ENCODE results near the gene KAZN.
"Not testable (repeated sequence)": the region's sequence is repeated elsewhere in the genome, so short reads cannot be mapped to it uniquely, and the experiment has no call there.

KAZN gene

DNA sequence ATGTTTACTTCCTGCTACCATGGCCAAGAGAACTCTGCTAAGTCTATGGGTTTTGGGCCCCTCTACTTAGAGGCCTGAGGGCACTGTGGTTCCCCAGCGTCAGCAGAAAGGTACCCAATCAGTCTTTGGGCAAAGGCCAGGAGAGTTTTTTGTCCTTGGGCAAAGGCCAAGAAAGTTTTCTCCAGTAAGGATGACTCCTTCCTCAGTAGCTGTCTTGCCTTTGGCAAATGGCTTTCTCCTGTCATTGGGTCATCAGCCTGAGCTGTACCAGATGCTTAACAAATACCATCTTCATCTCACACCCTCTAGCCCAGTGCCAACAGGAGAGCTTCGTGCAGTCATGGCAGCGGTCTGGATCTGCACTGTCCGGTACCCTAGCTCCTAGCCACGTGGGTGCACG, 355.7 kb downstream of the KAZN start:
- DNase-seq (ENCODE audit: low read depth in 2 of 2) = no peak

DNA sequence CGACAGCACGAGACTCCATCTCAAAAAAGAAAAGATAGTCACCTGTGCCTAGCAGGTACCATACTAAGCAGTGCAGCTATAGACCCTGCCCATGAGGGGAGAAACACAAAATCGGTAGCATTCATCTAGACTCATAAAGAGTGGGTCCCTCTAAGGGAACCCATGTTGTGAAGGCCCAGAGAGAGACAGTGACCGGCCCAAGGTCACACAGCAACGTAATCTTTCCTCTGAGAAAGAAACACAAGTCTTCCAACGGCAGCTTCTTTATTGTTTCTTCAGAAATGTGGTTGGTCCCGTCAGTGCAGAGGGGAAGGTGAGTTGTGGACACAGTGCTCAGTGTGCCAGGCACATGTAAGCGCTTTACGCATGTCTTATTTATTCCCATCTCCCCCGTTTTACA, 356.4 kb downstream of the KAZN start:
- DNase-seq (ENCODE audit: low read depth in 2 of 2) = no peak

DNA sequence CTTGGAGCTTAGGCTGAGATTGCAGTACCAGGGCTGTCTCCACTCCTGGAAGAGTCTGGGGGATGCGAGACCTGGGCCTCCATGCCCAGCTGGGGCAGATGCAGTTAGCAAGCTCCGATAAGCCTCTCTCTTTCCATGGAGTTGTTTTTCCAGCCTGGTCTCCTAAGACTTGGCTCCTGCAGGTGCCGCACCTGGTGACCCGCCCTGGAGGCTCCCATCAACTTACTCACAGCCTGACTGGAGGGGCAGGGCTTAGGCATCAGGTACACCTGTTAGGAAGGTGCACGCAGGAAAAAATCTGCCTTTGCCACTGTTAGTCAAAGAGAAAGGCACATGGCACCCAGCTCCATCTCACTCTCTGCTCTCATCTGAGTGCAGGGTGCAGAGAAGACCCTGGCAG, 356.9 kb downstream of the KAZN start:
- DNase-seq (ENCODE audit: low read depth in 2 of 2) = no peak

DNA sequence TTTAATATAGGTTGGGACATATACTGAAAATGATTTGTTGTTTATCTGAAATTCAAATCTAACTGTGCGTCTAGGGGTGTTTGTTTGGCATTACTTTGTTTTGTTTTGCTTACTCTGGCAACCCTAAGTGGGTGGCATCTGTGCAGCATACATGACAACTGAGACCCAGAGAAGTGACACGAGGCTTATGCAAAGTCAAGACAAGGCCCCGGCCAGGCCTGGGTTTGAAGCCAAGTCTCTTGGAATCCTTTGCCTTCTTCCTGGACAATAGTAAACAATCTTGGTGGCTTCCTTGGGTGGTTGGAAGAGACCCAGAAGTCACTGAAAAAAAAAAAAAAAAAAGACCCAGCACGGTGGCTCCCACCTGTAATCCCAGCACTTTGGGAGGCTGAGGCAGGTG, 357.5 kb downstream of the KAZN start:
- DNase-seq (ENCODE audit: low read depth in 2 of 2) = no peak

DNA sequence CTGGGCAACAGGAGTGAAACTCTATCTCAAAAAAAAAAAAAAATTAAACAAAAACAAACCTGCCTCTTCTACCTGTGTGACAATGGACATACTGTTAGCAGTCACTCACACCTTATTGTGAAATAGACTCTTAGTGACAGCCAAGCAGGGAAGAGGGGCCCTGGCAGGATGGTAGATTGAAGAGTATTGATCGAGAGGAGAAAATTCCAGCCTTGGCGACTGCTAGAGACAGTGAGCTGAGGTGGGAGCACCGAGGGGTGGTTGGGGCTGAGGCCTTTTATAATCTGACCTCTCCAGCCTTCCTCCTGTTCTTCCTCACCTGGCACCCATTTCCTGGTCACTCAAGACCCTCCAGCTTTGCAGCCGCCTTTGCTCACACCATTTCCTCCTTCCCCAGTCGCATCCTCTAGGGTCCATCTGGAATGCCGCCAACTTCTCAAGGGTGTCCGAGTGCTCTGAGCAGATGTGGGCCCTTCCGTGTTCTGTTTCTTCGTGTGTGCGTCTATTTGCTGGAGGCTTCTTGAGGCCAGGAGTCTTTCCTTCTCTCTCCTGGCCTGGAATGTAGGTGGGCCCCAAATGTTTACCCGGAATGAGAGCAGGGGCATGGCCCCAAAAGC, 358.2 kb downstream of the KAZN start:
- DNase-seq (ENCODE audit: low read depth in 2 of 2) = no peak

DNA sequence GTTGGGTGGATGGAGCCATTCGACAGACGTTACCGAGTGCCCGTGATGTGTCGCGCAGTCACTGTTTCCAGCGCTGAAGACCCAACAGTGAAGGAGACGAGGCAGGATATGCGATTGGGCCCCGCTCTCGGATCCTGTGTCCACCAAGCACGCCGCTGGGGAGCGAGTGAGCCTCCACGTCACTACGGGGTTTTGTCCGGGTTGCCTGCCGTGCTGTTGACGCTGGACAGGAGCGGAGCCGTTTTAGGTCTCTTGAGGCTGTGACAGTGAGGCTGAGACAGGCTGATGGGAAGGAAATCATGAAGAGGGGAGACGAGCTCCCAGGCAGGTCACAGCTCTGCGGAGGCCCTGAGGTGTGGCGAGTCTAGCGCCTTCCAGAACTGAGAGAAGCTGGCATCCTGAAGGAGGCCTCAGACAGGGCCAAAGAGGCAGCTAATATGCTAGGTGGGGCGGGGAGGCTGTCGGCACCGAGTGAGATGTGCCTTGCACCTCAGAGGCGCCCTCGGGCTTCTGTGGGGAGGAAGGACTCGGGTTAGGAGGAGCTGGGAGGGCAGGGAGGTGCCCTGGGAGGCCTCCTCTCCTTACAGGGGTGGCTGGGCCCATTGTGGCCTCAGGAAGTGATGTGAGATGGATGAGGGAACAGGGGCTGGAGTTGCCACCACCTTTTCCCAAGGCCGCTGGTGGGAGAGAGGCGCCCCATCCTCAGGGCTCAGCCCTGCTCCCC, 359.1 kb downstream of the KAZN start:
- no peak for DNase-seq (ENCODE audit: low read depth in 2 of 2)

DNA sequence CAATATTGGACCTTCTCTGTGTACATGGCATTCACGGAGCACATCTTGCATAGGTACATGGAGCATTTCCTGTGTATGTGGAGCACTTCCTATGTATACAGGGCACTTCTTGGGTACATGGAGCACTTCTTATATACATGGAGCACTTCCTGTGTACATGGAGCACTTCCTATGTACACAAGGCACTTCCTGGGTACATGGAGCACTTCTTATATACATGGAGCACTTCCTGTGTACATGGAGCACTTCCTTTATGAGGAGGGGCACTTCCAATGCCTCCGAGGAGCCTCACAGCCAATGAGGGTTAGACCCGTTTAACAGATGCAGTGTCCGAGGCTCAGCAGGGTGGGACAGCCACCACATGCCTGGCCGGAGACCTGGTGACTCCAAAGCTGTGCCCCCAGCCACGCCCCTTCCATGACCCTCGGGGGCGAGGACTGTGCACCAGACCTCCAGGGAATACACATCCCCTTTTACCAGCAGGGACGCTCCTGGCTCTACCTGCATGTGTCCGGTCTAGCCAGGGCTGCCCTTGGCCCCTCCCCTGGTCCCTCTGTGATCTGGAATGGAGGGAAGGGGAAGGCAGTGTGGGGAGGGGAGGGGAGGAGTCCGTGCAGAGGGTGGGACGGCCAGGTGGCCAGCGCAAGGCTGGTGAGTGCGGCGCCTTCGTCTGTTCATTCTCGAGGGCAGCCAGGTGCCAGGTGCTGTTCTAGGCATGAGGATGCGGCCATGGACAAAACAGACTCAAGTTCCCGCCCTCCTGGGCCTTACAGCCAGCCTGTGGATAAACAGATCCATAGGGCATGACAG, 360.0 kb downstream of the KAZN start:
- no peak for DNase-seq (ENCODE audit: low read depth in 2 of 2)

DNA sequence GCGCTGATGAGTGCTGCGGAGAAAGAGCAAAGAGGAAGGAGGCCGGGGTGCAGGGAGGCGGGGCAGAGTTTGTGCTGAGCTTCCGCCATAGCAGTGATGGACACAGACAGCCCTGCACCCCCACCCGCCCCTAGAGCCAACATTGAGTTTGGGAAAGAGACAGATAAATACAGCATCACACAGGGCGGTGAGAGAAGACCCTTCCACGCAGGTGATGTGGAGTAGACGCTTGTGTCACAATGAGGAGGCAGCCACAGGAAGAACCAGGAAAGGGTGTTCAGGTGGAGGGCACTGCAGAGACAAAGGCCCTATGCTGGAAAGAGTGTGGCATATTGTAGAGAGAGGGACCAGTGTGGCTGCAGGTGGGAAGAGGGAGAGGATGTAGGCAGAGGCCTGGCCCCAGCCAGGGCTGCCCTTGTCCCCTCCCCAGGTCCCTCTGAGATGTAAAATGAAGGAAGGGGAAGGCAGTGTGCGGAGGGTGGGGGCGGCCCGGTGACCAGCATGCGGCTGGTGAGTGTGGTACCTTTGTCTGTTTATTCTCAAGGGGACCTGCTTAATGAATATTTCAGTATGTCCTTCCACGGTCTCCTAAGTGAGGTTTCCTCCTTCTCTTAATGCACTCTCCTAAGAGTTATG, 360.7 kb downstream of the KAZN start:
- no peak for DNase-seq (ENCODE audit: low read depth in 2 of 2)

DNA sequence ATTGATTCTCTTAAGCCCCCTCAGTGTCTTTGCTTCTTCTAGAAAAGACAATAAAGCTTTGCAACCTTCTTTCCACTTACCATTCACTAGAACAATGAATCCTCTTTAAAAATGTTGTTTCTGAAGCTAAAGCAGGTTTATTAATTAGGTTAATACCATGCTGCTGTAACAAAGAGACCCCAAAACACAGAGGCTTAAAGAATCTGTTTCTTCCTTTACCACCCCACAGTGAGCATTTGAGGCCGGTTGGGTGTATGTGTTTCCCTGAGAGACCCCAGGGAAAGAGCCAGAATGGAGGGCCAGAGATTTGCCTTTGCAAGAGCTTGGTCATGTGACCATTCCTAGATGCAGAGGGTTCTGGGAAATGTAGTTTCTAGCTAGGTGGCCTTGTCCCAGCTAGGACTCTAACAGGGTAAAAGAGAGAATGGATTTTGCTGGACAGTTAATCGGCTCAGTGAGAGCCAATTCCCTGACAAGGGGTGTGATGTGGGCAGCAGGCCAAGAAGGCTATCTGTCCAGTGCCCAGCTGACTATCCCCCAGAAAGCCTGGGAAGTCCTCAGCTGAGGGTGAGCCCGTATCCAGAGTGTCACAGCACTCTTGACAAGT, 363.3 kb downstream of the KAZN start:
- DNase-seq (ENCODE audit: low read depth in 2 of 2) = no peak

DNA sequence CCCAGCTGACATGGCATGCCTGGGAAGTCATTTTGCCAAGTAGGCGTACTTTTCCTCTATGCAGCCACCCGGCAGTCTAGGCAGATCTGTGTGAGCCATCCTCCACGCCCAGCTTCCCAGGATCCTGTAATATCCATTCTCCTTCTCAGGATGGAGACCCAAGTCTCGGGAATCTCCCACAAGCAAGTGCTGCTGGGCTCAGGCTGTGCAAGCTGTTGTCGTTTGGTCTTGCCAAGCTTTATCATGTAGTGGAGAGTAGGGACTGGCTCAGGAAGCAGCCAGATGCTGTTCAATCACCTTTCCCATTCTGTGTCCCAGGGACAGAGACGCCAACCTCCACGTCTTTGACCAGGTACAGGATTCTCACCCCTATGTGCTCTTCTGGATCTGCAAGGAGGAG, 363.9 kb downstream of the KAZN start:
- no peak for DNase-seq (ENCODE audit: low read depth in 2 of 2)

DNA sequence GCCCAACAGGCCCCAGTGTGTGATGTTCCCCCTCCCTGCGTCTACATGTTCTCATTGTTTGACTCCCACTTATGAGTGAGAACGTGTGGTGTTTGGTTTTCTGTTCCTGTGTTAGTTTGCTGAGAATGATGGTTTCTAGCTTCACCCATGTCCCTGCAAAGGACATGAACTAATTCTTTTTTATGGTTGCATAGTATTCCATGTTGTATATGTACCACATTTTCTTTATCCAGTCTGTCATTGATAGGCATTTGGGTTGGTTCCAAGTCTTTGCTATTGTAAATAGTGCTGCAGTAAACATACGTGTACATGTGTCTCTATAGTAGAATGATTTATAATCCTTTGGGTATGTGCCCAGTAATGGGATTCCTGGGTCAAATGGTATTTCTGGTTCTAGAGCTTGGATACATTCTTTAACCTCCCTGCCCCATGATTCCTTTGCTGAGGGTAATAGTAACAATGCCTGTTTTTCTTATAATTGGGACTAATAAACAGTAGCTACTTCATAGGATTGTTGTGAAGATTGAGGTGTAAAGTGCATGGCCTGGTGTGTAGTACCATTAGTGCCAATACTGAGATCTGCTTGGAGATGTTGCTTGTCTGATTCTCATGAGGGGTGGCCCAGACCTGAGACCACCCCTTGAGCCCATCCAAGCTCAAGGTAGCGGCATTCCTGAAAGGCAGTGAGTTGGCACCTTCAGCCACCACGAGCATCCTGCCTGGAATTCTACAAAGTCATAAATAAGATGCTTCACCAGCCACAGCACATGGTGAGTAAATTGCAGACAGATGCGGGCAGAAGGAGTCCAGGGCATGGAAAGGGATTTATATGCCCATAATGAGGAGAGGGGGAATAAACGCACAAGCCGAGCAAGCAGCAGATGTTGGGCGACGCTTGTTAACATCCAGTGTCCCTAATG, 365.6 kb downstream of the KAZN start:
- not testable (repeated sequence) for DNase-seq (ENCODE audit: low read depth in 2 of 2)

DNA sequence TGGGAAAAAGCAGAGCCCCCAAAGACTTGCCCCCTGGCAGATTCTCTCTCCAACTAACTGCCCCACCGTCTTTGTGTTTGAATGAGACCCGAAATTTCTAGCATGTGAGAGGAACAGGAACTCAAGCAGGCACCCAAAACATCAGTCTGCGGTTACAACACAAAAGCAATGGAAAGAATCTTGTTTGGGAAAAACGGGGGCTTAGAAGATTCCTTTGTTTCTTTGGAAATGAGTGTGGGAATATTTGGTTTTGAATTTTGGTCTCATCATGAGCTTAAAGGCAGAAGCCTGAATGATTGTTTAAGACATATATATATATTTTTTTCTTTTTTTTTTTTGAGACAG, 366.2 kb downstream of the KAZN start:
- no peak for DNase-seq (ENCODE audit: low read depth in 2 of 2)

DNA sequence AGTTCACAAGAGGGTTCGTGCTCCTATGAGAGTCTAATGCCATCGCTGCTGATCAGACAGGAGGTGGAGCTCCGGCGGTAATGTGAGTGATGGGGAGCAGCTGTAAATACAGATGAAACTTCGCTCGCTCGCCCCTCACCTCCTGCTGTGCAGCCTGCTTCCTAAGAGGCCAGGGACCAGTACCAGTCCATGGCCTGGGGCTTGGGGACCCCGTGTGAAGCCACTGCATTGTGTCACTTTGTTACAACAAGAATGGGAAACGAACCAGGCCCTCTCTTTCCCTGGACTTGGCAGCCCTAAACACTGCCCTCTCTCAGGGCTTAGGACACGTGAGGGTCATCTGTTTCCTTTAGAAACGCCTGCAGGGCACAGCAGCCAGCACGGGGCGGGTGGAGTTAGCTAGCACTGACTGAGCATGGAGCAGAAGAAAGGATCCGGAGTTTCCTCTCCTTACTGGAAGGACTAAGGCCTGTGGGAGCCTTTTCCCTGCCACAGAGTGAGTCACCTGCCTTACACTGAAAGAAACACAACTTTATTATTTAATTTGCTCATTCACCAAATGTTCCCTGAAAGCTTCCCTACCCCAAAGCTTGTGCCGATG, 369.9 kb downstream of the KAZN start:
- DNase-seq (ENCODE audit: low read depth in 2 of 2) = no peak

DNA sequence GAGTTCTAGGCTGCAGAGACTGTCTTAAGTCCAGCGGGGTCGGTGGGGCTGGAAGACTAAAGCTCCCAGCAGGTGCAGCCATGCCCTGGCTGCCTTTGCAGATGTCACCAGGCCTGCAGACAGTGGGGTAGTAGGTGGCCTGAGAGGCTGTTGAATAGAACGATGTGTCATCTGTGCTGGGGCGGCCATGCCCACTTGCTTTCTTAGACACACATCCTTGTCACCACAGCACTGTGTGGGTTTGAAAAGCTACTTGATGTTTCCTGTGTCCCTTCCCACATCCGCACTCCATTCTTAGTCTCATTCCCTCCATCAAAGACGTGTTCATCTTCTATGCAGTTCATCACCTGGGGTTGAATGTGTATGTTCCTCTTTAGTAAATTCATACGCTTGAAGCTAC, 370.5 kb downstream of the KAZN start:
- DNase-seq (ENCODE audit: low read depth in 2 of 2) = peak; percentile 19 to 38

DNA sequence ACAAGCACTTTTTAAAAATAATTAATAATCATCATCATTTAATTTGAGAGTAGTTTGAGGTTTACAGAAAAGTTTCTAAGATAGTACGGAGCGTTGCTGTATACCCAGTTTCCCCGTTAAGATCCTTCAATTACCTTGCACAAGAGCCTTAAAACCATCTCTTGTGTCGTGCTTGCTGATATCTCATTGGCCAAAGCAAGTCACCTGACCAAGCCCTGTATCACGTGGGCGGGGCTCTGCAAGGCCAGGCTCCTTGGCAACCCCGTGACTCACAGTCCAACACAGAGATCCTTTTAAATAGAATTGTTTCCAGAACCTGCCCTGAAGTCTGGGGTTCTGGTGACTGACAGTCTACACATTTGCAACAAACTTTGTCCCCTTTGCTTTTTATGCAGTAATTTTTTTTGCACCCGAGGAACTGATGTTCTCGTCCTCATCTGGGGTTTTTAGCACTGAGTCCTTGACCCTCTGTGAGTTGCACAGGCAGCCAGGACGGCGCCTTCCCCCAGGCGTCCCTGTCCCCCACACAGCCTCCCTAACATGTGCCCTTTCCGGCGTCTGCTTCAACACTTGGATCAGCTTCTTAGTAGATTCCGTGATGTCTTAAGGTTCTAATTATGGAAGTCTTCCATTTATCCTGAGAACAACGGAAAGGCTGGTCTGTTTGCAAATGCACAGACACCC, 371.8 kb downstream of the KAZN start:
- peak; percentile 8 to 24 for DNase-seq (ENCODE audit: low read depth in 2 of 2)

DNA sequence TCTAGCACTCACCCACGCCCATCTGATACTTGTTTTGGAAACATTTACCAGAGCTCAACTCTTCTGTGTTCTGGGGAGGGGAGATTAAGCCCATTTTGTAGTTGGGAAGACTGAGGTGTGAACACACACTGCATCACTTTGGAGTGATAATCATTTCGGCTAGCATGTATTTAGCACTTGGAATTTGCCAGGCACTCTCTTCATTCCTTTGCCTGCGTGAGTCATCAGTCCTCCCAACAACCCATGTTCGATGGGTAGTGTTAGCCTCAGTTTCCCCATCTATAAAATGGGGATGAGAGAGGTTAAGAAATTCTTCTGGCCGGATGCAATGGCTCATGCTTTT, 372.3 kb downstream of the KAZN start:
- DNase-seq (ENCODE audit: low read depth in 2 of 2) = no peak

DNA sequence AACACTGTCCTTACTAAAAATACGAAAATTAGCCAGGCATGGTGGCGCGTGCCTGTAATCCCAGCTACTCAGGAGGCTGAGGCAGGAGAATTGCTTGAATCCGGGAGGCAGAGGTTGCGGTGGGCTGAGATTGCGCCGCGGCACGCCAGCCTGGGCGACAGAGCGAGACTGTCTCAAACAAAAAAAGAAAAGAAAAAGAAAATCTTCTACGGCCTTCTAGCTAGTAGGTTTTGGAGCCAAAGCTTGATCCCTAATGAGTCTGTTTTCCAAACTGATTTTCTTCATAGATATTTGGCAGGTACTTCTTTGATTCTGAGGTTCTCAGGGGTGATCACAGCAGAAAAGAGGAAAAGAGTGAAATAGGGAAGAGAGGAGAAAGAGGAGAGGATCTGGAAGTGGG, 372.7 kb downstream of the KAZN start:
- DNase-seq (ENCODE audit: low read depth in 2 of 2) = no peak

DNA sequence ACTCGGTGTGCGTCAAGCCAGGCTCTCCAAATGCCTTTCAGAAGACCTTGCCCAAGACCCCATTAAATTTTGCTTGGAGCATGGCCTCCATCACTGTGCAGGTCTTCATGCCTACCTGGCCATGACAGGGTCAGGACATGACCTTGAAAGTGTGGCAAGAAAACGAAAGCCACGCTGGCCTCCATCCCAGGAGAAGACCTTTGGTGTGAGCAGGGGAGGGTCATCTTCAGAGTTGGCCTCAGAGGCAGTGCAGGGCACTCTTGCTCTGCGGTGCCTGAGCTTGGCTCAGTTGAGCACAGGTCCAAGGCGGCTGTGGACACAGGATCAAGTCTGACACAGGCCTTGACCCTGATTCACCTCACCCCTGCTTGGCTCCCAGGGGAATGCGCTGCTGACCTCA, 373.6 kb downstream of the KAZN start:
- DNase-seq (ENCODE audit: low read depth in 2 of 2) = no peak

DNA sequence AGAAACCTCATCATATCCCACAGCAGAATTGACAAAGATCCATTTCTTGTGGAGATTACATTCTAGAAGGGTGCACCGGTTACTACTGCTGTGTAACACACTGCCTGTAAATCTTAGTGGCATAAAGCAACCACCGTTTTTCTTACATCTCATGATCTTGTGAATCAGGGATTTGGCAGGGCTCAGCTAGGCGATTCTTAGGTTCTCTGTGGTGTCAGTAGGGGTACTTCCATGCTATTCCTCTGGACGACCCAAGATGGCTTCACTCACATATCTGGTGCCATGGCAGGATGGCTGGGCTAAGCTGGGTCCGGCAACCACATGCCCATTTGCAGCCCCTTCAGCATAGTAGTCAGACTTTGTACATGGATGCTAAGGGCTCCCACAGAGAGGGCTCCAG, 375.3 kb downstream of the KAZN start:
- DNase-seq (ENCODE audit: low read depth in 2 of 2) = no peak

DNA sequence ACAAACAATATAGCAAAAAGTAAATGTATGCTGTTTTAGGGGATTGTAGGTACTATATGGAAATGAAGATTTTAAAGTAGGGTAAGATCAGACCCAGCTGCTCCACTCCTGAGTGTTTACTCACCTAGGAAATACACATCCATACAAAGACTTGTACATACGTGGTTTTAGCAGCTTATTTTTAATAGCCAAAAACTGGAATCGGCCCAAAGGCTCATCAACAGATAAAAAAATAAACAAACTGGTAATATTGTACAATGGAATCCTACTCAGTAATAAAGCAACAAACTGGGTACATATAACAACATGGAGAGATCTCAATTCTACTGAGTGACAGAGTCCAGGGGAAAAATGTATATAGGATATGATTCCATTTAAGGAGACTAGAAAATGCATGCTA, 375.9 kb downstream of the KAZN start:
- no peak for DNase-seq (ENCODE audit: low read depth in 2 of 2)
